Activated naive CD8-positive, alpha-beta T cell treated with anti-CD3 and anti-CD28 coated beads, Interleukin-2, amount 50 U/mL, for 16 hours (primary cell): ENCODE data around the gene BMX.

Source experiments
- DNase-seq: peaks from one replicate; pipeline ENCODE4 v3.0.0-alpha.2; 2020; ENCODE audit warnings: low read depth, low spot score

The BMX gene

DNA sequence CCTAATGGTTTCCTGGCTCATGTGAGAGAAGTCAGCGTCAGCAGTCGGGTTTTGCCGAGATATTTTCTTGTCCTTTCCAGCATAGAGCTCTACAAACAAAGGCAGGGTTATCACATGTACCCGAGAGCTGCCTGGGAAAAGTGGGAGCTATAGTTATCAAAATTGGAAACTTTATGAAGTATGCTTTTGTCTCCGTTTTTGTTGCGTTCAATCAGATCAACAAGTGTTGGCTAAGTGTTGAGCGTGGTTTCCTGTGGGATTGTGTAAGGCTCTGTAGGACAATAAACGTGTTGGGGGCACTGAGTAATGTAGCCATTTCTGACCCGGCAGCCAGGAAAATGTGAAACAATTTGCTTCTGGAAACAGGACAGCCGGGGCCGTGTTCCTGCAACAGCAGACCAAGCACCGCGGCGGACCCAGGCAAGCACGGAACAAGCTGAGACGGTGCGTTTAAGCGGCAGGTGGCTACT is at the start of gene BMX:
TSS of gene BMX (plus strand) at position 311 of the 470 bp plus-strand sequence. CDS start 7,547 bp downstream, outside the sequence.
- no peak for DNase-seq

DNA sequence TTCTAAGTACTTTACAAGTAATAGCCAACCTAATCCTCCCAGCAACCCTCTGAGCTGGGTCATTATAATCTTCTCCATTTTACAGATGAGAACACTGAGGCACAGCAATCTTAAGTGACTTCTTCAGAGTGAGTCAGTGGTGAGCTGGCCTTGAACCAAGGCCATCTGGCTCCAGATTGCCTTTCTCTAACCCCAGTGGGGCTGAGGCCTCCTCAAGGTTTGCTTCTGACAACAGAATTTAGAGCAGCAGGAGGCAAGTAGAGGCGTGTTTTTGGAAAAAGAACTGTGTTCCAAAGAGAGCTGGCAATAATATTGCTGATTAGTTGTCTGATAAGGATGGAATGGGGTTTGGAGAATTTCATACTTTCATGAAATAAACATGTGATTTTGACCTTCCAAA is 48.7 kb upstream of the BMX start:
- DNase-seq: no peak

DNA sequence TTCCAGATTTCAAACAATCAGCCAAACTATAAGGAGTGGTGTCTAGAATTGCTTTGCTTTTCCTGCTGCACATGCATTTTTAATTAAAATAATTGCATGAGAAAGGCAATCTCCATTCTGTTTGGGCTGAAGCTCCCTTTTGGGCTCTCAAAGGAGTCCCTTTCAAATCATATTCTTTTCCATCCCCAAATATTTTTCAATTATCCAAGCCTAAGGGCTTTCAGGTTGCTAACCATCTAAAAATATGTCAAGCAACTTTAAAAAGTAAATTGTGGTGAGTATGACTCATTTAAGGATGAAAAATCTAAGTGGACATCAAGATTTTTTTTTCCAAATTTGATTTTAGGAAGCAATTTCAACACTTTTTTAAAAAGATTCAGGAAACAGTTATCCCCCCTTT is 35.9 kb upstream of the BMX start:
- DNase-seq: no peak

DNA sequence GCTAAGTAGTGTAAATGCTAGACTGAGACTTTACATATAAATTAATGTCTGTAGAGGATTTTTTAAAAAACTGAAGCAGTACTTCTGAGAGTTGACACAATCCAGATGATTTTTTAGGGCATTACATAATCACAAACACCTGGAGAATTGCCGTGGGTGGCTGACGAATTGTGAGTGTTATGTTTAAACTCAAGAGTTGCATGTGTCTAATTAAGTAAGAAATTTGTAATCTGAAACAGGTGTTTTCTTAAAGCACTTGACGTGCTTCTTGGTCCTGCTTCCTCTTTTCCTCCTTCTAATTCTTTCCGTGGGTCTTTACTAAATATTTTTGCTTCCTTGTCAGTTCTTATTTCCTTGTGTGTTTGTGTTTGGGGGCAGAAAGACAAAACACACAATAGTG is 35.3 kb upstream of the BMX start:
- DNase-seq: no peak

DNA sequence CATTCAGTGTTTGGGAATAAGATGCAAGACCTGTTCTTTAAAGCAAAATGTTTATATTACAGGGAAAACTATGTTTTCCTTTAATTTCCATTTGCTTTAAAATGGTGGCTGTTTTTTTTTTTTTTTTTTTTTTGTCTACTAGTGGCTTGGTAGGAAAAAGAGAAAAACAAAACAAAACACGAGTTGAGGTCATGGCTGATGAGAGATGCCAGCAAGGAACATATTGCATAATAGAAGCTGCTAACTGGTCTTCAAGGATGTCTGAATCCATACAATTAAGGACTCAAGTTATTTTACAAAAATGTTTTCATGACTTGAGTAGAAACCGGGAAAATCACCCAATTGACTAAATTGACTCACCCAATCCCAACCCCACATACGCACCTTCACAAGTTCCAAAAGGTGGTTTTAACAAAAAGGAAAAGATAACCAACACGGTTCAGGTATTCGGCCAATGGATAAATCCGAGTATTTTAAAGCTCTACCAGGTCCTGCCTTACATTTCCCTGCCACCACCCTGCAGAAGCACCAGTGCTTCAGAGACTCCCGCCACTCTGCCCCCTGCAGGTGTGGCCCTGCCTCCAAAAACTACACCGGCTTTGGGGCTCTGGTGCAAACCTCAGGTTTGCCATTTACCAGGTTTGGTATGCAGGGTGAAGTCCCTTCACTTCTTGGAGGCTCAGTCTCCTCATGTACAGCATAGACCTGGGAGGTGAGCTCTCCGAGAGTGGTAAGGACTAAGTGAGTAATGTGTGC is 34.5 kb upstream of the BMX start:
- DNase-seq: no peak

DNA sequence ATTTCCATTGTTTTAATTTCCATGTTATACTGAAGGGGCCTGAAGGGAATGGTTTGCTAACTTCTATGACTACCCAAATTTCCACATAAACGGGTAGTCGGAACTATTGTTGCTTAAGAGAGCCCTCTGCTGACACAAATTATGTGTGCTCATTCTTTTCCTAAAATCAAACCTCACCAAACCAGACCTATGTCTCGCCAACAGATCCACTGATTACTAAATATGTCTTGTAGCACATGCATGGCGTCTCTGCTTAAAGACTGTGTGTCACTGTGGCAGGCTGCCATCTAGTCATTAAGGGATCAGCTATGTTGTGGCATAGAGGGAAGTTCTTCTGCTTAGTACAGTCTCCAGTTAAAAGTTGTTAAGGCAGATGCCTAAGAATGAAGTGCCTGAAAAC is 32.6 kb upstream of the BMX start:
- no peak for DNase-seq

DNA sequence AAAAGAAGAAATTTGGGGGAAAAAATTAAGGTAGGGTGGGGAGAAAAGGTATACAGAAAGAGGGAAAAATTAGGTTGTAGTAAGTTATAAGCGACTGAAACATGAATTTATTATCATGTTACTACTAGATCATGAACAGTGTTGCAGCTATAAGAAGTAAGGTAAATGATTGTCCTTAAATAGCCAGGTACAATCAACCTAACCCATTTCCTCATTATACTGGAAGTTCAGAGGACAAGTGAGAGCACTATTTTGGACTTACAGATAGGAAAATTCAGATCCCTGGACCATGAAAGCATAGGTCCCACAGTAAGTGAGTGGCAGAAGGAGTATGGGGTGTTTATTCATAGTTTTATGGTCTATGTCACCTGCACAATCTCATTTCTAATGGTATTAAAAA is 31.0 kb upstream of the BMX start:
- DNase-seq: no peak

DNA sequence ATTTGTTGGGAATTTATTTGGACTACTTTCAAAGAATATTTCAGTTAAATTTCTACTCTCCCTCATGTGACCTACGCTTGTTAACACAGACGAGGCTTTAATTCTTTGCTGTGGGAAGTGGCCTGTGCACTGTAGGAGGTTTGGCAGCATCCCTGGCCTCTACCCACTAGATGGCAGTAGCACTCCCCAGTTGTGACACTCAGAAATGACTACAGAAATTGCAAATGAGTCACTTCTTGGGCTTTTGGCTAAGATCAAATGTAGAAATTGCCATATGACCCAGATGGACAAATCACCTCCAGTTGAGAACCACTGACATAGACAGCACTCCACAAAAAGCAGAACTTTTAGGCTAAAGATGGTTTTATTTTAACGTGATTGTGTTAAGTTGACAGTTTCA is 29.6 kb upstream of the BMX start:
- DNase-seq: peak; percentile 10

DNA sequence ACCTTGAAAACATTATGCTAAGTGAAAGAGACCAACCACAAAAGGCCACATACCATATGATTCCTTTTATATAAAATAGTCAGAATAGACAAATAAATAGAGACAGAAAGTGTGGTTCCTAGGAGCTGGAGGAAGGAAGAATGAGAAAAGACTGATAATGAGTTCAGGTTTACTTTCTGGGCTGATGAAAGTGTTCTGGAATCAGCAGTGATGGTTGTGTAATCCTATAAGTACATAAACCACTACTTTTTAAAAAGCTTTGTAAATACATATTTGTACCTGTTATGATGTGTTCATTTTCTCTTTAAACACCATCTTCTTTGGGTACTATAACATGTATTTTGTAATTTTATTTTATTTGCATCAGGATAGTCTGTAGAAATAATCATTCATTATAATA is 28.1 kb upstream of the BMX start:
- DNase-seq: no peak

DNA sequence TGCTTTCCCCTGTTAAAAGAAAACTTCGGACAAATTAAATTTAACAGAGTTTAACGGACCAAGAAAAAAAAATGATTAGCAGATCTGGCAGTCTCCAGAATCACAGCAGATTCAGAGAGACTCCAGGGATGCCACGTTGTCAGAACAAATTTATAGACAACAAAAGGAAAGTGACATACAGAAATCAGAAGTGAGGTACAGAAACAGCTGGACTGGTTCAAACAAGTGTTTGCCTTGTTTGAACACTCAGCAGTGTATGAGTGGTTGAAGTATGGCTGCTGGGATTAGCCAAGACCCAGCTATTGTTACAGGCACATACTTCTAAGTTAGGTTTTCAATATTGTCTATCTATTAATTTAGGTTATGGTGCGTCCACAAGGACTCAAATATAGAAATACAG is 26.6 kb upstream of the BMX start:
- DNase-seq: no peak

DNA sequence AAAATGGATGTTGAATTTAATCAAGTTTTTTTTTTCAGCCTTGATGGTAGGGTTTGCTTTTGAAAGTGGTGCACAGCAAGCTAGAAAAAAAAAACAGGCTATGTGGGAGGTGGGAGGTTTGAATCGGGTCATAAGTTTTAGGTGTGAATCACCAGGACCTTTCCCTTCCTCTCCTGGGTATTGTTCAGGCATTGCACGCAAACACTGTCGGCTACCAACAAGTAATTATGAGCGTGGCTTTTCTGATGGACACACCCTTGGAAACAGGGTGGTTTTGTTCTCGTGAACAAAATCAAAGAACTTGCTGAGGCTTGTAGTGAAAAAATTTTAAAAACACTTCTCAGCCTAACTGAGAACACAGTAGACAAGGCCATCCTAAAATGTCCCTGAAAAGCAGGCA is 25.6 kb upstream of the BMX start:
- DNase-seq: no peak

DNA sequence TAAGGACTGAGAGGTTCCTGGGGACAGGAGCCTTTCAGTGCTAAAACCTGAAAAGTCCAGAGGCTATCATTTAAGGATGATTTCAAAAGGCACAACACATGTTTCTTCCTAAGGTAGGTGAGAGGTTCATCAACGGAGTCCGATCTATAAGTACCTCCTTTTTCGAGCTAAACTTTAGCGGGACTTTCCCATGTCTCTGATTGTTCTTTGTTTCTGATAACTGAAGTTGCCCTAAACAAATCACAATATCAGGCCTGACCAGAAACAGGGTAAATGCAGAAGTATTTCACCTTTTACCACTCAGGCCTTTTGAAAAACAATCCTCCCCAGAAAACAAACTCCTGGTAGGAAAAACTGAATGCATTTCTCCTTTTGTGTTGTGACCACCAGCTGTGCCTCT is 25.1 kb upstream of the BMX start:
- no peak for DNase-seq

DNA sequence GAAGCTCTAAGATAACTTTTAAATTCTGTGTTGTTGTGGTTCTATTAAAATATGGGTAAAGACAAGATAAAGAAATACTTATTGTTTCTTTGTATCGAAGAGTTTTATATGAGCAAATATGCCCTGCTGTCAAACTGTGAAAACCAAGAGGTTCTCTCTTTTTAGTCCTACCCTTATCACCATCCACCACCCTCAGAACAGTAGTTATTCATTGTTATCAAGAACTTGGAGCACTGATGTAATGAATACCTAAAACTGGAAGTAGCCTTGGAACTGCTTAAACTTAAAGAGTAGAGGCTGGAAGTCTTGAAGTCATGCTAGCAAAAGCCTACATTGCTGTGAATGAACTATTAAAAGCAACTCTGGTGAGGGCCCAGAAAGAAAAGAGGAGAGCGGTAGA is 16.7 kb upstream of the BMX start:
- DNase-seq: no peak

DNA sequence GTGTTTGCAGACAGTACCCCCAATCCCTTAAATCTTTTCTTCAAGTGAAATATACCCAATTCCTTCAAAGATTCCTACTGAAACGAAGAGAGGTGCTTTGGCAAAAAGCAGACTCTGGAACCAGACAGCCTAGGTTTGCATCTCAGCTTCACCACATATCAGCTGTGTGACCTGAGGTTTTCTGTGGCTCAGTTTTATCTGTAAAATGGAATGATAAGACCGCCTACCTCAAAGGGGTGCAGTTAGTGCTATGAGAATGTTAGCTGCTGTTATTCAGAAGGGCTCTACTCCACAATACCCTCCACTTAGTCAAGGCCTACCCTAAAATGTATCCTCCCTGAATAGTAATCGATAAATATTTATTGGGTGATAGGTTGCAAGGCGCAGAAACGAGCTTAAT is 8.1 kb upstream of the BMX start:
- DNase-seq: no peak

DNA sequence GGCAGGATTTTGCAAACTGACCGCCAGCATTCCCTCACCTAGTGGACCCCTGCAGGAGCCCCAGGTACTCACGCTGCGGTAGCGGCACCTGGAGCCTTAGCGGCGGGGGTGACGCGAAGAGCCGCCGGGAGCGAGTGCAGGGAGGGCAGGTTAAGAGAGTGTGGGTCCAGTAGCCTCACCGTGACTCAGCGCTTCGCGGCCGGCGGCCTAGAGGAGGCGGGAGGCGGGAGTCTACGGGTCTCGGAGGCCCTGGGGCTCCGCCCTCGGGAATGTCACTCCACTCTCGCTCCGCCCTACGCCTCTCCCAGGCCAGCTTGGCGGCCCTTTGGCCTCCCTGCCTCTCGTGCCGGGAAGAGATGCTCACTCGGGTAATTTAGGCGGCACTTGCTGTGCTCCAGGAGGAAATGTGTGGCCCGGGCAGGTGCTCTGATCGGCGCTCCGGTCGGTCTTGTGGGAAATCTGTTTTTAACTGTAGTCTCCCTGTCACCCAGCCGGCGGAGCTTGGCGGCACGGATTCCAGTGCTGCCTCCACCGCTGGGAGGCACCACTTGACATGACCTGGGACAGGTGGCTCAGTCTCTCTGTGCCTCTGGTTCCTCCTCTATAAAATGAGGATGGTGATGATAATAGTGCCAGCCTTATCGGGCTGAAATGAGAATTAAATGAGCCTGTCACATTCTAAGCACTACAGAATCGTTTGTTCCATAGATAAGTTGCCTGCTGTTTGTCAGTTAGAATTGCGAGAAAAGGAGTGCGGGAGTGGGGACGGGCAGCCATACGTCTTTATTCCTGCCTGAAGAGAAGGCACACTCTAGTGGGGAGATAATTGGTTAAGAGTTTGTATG is 7.3 kb upstream of the BMX start, which contains the start of gene PIR:
TSS of gene PIR (minus strand) at position 216 of the 845 bp plus-strand sequence. CDS start 2,076 bp downstream, outside the sequence.
- DNase-seq: no peak

DNA sequence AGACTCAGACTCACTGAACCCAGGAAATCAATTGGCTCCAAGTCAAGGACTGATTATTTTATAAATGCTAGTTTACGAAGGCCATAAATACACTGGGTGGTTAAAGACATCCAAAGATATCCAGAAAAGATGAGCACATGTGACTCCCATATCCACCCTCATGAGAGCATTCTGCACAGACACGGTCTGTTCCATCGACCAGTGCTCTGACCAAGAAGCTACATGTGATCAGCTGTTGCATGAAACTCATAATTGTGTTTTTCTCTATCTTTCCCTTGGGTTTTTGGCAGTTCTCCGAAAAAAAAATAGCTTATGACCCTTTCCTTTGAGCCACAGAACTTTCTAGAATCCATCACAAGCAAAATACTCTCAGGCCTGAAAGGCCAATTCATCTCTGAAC is 4.8 kb upstream of the BMX start:
- no peak for DNase-seq

DNA sequence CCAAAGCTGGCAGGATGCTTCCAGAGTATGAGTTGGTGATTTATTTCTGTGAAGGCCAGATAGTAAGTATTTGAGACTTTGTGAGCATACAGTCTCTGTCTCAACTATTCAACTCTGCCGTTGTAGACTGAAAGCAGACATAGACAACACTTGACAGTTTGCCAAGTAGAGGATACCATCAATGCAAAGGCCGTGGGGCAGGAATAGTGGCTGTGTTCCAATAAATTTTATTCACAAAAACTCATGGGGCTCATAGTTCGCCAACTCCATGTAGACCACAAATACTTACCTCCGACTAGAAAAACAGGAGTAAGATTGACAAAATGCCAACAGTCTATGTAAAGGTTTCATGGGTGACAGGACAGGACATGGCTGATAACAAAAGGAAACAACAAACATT is 3.8 kb upstream of the BMX start:
- DNase-seq: no peak

DNA sequence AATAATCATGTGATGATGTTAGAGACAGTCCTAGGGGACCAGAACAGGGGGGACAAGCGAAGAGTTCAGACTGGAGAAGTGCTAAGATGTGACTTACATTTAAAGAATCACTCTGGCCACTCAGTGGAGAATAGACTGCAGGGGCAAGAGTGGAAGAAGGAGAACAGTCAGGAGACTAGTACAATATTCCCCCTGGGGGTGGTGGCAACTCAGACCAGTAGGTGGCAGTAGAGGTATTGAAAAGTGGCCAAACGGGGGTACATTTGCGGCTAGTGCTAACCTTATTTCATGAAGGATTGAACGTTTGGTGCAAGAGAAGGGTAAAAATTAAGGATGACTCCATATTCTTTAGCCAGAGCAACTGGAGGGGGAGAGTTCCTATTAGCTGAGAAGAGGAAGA is 2.7 kb upstream of the BMX start:
- DNase-seq: peak; percentile 1

DNA sequence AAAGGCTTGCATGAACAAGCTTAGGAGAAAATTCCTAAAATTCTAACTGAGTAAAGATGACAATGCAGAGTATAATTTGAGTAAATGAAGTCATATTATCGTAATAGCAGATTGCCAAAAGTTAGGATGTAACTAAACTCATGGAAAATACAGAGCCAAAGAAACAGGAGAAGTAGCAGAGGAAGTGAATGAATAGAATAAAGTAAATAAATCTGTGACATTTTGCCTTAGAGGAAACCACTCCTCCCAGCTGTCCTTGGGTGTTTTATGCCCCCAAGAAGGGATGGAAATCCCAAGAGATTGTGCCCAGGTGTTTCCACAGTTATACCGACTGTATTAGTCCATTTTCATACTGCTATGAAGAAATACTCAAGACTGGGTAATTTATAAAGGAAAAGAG is 1.9 kb upstream of the BMX start:
- no peak for DNase-seq

DNA sequence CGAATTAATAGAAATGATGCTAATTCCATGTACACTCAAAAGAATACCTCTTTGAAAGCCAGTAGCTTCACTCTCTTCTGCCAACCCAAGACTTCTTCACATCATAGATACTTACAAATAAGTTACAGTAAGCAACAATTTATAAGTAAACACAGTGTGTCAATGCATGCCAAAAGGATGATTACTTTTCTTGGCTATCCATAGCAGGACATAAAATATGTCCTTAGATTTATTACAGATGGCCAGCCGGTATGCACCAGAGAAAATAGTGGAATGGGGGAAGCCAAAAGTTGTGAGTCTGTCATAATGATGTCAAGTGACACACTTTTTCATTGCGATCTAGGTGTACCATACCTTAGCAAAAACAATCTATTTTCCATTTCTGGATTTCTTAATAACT is 631 bp upstream of the BMX start:
- DNase-seq: no peak

DNA sequence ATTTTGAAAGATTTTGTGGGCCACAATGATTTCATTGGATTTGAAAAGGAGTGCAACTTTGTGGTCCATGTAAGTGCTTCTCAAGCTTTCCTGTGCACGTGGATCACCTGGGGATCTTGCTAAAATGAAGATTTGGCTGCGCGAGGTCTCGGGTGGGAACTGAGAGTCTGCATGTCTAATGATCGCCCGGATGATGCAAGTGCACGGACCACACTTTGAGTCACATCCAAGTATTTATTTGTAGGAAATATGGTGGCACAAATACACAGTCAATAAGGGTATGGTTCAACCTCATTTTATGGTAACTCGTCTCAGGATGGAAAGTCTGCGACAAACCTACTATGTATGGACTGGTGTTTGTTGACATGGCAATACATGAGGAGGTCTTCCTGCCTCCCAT is 899 bp downstream of the BMX start:
- no peak for DNase-seq

DNA sequence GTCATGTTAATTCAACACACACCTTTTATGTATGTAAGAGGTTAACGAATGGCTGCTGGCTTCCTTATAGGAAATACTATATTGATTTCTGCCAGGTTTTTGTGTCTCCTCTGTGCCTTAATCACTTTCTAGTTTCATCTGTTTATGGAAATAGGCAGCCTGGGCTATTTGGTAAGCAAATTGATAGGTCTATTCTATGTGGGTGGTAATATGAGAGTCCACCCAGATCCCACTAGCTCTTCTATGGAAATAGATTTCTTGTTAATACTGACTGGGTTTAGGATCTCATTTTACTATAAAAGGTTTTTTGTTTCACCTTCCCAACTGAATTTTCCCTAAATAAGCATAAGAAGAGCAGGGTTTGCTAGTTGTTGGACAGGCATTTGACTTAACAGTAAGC is 4.1 kb downstream of the BMX start:
- DNase-seq: no peak

DNA sequence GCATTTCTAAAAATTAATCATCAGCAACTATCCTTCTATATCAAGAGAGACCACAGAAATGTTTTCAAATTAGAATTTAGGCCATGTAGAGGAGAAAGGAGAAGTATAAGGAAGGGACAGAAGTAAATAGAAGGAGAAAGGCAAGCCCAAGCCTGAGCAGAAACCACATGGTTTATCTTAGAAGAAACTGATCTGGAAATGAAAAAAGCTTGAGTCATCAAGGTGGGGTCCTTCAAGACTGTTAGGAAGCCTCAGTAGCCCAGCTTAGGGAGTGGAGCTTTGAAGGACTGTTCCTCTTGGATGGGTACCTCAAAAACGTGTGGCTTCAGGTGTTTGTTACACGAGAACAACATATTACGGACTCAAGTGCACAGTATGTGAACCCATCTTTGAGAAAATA is 4.5 kb downstream of the BMX start:
- DNase-seq: no peak
